Stimulated activated CD4-positive, alpha-beta T cell treated with anti-CD3 and anti-CD28 coated beads, TNF-alpha, amount 100 ng/mL, for 24 hours (primary cell): ENCODE results near the gene NCAPD3.
"Not testable (repeated sequence)": the region's sequence is repeated elsewhere in the genome, so short reads cannot be mapped to it uniquely, and the experiment has no call there.

Source experiments
- DNase-seq, 3 experiments: peaks; one replicate each; pipeline ENCODE4 v3.0.0-alpha.2; 2020; ENCODE audit warnings: low read depth in 3 of 3

The NCAPD3 gene

GRCh38 chr11:134223836-134224709 lies at the start of gene NCAPD3, which contains the start of gene VPS26B:
Gene NCAPD3 (minus strand): TSS chr11:134223967. CDS start chr11:134223926, 41 bp downstream.
Gene VPS26B (plus strand): TSS chr11:134224671. CDS start chr11:134225123, 452 bp downstream.
- peak; percentile 94 to 97 (median 94) for DNase-seq

- DNase-seq, result no peak
Observed at GRCh38 chr11:134273317-134273712, 49.5 kb upstream of the NCAPD3 start.

- no peak for DNase-seq
Observed at GRCh38 chr11:134272381-134273316, 48.9 kb upstream of the NCAPD3 start.

- no peak for DNase-seq
Observed at GRCh38 chr11:134271978-134272377, 48.2 kb upstream of the NCAPD3 start.

GRCh38 chr11:134270250-134270714 lies 46.5 kb upstream of the NCAPD3 start:
- no peak for DNase-seq

- DNase-seq, result no peak
Observed at GRCh38 chr11:134267966-134268365, 44.2 kb upstream of the NCAPD3 start.

- no peak for DNase-seq
Observed at GRCh38 chr11:134267461-134267860, 43.7 kb upstream of the NCAPD3 start.

GRCh38 chr11:134266841-134267251 lies 43.1 kb upstream of the NCAPD3 start:
- DNase-seq, result no peak

- no peak for DNase-seq
Observed at GRCh38 chr11:134266440-134266839, 42.7 kb upstream of the NCAPD3 start.

GRCh38 chr11:134264966-134265764 lies 41.4 kb upstream of the NCAPD3 start:
- no peak for DNase-seq

GRCh38 chr11:134261626-134262488 lies 38.1 kb upstream of the NCAPD3 start:
- DNase-seq, result peak in 1 of 3 experiments; percentile 31

GRCh38 chr11:134260983-134261382 lies 37.2 kb upstream of the NCAPD3 start:
- no peak for DNase-seq

- no peak for DNase-seq
Observed at GRCh38 chr11:134260503-134260902, 36.7 kb upstream of the NCAPD3 start.

- DNase-seq, result no peak
Observed at GRCh38 chr11:134258577-134258976, 34.8 kb upstream of the NCAPD3 start.

GRCh38 chr11:134257101-134257500 lies 33.3 kb upstream of the NCAPD3 start:
- DNase-seq, result no peak

GRCh38 chr11:134255184-134255561 lies 31.4 kb upstream of the NCAPD3 start:
- DNase-seq, result not testable (repeated sequence)

GRCh38 chr11:134254433-134255183 lies 30.8 kb upstream of the NCAPD3 start:
- no peak for DNase-seq

GRCh38 chr11:134253188-134253993 lies 29.6 kb upstream of the NCAPD3 start, which contains the start of the genes ACAD8 and THYN1:
Gene ACAD8 (plus strand): TSS chr11:134253568. CDS start chr11:134253601, 33 bp downstream.
Gene THYN1 (minus strand): TSS chr11:134253352. CDS start chr11:134252882, 470 bp downstream.
- peak; percentile 88 to 94 (median 91) for DNase-seq
